Urinary bladder (tissue), 4 donors: ENCODE data around the gene ATP4A. TPM values are rescaled to one million over a fixed set of nuclear protein-coding genes. Genes with fewer than 3 reads are reported as not detected.

Experiments used
- DNase-seq: peaks from one replicate; pipeline ENCODE4 v3.0.0-alpha.2; 2015; ENCODE audit errors: extremely low spot score
- H3K27ac ChIP-seq: one replicate; pipeline ENCODE4 v1.5.1; 2013; ENCODE audit warnings: low read depth, mild to moderate bottlenecking, moderate library complexity
- H3K36me3 ChIP-seq: one replicate; pipeline ENCODE4 v1.6.1; 2013; ENCODE audit warnings: mild to moderate bottlenecking, moderate library complexity; ENCODE audit not compliant: insufficient read depth
- H3K4me1 ChIP-seq: one replicate; pipeline ENCODE4 v1.6.1; 2013; ENCODE audit warnings: mild to moderate bottlenecking, moderate library complexity; ENCODE audit not compliant: insufficient read depth
- H3K4me3 ChIP-seq: one replicate; pipeline ENCODE4 v1.5.1; 2013; ENCODE audit warnings: low read depth, low read length
- WGBS: extraction: QIAGEN DNeasy Blood & Tissue Kit; methylation state at CpG from one replicate; pipeline ENCODE4 v1.1.7; 2013; 5-methylcytosine and 5-hydroxymethylcytosine counted together
- polyA plus RNA-seq: library from polyadenylated mRNA; stranded (reverse); fragments of 200-250 nt; gene quantifications from one replicate; pipeline ENCODE4 v1.2.3, GENCODE V29; 2013
- total RNA-seq: library from RNA; depleted of rRNA; stranded (reverse); fragments of >200 nt; gene quantifications from one replicate; pipeline ENCODE4 v1.2.3, GENCODE V29; 2014
- donor health status: healthy with polysubstance abuse.
- donor health status: healthy.

ATP4A gene
- total and polyA plus RNA-seq, 2 donors, result not detected

GRCh38 chr19:35516310-35516709 is 47.1 kb downstream of the ATP4A start:
- H3K4me3 ChIP-seq, result no peak overlapping the region
- 90% methylated on average over 3 of the region's 3 CpGs for WGBS
- DNase-seq, result no peak

GRCh38 chr19:35514282-35514809 is 49.1 kb downstream of the ATP4A start:
- no peaks in the 10 kb centered on the region for H3K36me3 ChIP-seq
- no peak overlapping the region for H3K4me3 ChIP-seq
- no peak for DNase-seq
- no peak overlapping the region for H3K27ac ChIP-seq
- WGBS, result 15% methylated on average over 20 of the region's 20 CpGs
- no peaks in the 10 kb centered on the region for H3K4me1 ChIP-seq

More at GRCh38 chr19:35516310-35516709, 47.1 kb downstream of the ATP4A start:
- no peaks in the 10 kb centered on the region for H3K36me3 ChIP-seq
- H3K27ac ChIP-seq, result no peak overlapping the region
- H3K4me1 ChIP-seq, result no peaks in the 10 kb centered on the region

DNA sequence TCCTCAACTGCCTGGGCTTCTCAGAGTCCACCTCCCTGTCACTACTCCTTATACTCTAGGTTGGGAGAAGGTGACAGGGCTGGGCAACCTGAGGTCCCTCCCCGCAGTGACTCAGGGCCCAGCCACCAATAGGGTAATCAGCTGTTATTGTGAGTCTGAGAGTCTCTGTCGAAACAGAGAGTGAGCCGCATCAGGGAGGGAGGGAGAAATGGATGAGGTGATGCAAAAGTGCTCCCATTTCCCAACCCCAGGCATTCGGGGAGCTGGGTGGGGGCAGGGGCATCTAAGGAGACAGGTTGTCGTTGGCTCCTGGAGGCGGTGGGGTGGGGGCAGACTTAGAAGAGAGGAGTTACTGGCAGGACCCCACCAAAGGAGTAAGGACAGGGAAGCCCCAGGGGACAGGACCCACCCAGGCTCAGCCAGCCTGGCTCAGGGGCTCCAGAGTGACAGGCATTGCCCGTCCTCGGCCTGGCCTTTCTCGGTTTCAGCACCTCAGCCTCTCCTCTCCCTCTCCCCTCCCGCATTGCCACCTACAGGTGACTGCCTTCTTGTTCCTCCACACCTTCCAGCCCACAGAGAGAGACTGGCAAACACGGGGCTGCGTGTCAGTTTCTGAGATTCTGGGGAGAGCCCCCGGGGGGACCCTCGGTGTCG is 49.7 kb downstream of the ATP4A start, which contains the start of gene DMKN:
Gene DMKN (minus strand): TSS at position 22 of the 654 bp plus-strand sequence. CDS start 174 bp downstream, outside the sequence.
- Histone ChIP-seq H3K4me3 (no peak within 1 kb of the TSS), H3K36me3 (no peaks in the 10 kb centered on the region), H3K4me1 (no peaks in the 10 kb centered on the region), H3K27ac (no peak within 1 kb of the TSS)
- DNase-seq, result no peak
- 18% methylated on average over 15 of the region's 15 CpGs for WGBS

GRCh38 chr19:35512831-35513627 is 50.4 kb downstream of the ATP4A start:
- H3K4me1 ChIP-seq, result no peaks in the 10 kb centered on the region
- H3K36me3 ChIP-seq, result no peaks in the 10 kb centered on the region
- H3K4me3 ChIP-seq, result no peak overlapping the region
- no peak for DNase-seq
- 70% methylated on average over 15 of the region's 15 CpGs for WGBS
- no peak overlapping the region for H3K27ac ChIP-seq

DNA sequence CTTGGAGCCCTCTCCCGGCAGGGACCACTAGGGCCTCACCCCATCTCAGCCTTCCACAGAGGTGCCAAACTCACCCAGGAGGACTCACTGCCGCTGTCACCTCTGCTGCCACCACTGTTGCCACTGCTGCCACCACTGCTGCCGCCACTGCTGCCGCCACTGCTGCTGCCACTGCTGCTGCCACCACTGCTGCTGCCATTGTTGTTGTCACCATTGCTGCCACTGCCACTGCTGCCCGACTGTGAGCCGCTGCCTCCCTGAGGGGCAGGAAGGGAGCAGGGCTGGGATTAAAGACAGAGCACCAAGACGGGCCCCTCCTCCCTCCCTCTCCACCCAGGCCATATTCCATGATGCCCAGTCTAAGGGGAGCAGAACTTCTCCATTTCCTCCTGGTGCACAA is 52.1 kb downstream of the ATP4A start:
- no peak for DNase-seq
- Histone ChIP-seq H3K27ac (no peak overlapping the region), H3K36me3 (no peaks in the 10 kb centered on the region), H3K4me3 (no peak overlapping the region), H3K4me1 (no peaks in the 10 kb centered on the region)
- 72% methylated on average over 7 of the region's 7 CpGs for WGBS

- Histone ChIP-seq H3K27ac (no peak overlapping the region), H3K4me1 (no peaks in the 10 kb centered on the region), H3K36me3 (no peaks in the 10 kb centered on the region), H3K4me3 (peak overlapping the region; percentile 38)
- DNase-seq, result no peak
- WGBS, result 7% methylated on average over 15 of the region's 15 CpGs
Observed at GRCh38 chr19:35510626-35510964, 52.9 kb downstream of the ATP4A start.

GRCh38 chr19:35509861-35510625 is 53.4 kb downstream of the ATP4A start:
- DNase-seq, result peak; percentile 63
- WGBS, result 1% methylated on average over 39 of the region's 39 CpGs

DNA sequence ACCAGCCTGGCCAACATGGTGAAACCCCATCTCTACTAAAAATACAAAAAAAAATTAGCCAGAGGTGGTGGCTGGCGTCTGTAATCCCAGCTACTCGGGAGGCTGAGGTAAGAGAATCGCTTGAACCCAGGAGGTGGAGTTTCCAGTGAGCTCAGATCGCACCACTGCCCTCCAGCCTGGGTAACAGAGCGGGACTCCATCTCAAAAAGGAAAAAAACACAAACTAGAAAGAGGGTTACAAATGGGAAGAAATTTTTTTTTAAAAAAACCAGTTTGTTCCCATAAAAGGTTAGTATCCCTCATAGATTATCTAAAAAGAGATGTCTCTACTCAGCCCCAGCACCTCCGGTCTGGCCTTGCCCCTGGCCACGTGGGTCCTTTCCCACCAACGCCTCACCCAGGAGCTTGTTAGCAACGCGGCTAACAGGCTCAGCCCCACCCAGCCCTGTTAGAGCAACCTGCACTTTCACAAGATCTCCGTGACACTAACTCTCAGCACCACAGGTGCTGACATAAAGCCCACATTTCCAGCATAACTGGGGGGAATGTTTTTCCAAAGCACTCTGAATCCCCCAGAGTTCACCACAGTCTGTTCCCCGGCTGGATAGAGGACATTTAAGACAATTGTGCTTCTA is 54.3 kb downstream of the ATP4A start:
- H3K4me1 ChIP-seq, result no peaks in the 10 kb centered on the region
- no peaks in the 10 kb centered on the region for H3K36me3 ChIP-seq
- WGBS, result 29% methylated on average over 12 of the region's 12 CpGs
- H3K27ac ChIP-seq, result no peak overlapping the region
- no peak overlapping the region for H3K4me3 ChIP-seq
- DNase-seq, result no peak

More at GRCh38 chr19:35509861-35510625, 53.4 kb downstream of the ATP4A start:
- no peaks in the 10 kb centered on the region for H3K36me3 ChIP-seq
- H3K4me1 ChIP-seq, result no peaks in the 10 kb centered on the region
- H3K27ac ChIP-seq, result peak overlapping the region; percentile 63
- peak overlapping the region; percentile 38 for H3K4me3 ChIP-seq

GRCh38 chr19:35508129-35508528 is 55.3 kb downstream of the ATP4A start:
- no peak for DNase-seq
- Histone ChIP-seq H3K4me1 (no peaks in the 10 kb centered on the region), H3K36me3 (no peaks in the 10 kb centered on the region), H3K27ac (no peak overlapping the region), H3K4me3 (no peak overlapping the region)
- 89% methylated on average over 3 of the region's 3 CpGs for WGBS

DNA sequence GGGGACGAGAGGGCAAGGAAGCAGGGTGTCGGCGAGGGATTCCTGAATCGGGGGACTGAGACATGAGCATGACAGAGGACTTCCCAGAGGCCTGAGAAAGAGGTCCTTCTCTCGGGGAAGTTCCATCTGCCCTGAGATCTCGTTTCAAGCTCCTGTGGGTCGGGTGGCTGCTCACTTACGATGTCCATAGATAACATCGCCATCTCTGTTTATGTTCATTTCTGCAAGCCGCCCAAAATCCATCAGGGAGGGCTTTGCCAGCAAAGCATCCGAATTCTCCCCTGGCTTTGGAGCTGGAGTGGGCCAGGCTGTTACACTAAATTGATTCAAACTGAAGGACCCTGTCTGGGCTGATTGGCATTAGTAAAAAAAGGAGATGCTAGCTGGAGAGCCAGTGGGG is 55.9 kb downstream of the ATP4A start:
- H3K4me1 ChIP-seq, result no peaks in the 10 kb centered on the region
- H3K36me3 ChIP-seq, result no peaks in the 10 kb centered on the region
- H3K4me3 ChIP-seq, result no peak overlapping the region
- no peak overlapping the region for H3K27ac ChIP-seq
- 57% methylated on average over 11 of the region's 11 CpGs for WGBS
- DNase-seq, result no peak

DNA sequence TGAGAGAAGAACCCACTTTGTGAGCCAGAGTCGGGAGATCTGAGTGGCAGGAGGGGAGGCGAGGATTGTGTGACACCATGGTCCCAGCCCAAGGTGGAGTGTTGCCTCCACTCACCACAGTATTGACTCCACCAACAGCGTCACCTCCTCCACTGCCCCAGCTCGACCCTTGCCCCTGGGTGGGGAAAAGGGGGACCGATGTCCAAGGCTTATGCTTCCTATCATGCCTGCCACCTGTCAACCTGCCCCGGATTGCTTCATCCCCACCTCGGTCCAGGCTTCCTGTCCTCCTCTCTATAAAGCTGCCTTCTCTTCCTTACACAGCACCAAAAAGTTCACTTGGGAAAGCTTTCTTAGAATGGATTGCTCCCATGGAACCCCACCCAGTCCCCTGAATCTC is 57.4 kb downstream of the ATP4A start:
- WGBS, result 85% methylated on average over 7 of the region's 7 CpGs
- Histone ChIP-seq H3K36me3 (no peaks in the 10 kb centered on the region), H3K4me1 (no peaks in the 10 kb centered on the region), H3K27ac (no peak overlapping the region), H3K4me3 (no peak overlapping the region)
- DNase-seq, result no peak

DNA sequence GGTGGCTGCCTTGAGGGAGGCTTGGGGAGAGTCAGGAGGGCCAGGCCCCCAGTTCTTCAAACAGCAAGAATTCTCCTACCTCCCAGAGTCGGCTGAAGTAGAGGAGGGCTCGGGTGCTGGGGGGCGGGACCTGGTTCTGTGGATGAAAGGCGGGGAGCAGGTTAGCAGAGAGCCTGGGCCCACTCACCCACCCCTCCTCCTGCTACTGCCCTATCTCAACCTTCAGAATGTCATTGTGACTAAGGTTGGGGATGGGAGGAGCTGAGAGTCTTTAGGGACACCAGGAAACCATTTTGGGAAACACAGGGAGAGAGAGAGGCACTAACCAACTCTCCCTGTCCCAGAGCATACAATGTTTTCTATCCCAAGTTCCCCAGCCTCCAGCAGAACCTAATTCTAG is 60.7 kb downstream of the ATP4A start:
- Histone ChIP-seq H3K4me1 (no peaks in the 10 kb centered on the region), H3K27ac (no peak overlapping the region), H3K4me3 (no peak overlapping the region), H3K36me3 (no peaks in the 10 kb centered on the region)
- DNase-seq, result no peak
- 89% methylated on average over 4 of the region's 4 CpGs for WGBS

DNA sequence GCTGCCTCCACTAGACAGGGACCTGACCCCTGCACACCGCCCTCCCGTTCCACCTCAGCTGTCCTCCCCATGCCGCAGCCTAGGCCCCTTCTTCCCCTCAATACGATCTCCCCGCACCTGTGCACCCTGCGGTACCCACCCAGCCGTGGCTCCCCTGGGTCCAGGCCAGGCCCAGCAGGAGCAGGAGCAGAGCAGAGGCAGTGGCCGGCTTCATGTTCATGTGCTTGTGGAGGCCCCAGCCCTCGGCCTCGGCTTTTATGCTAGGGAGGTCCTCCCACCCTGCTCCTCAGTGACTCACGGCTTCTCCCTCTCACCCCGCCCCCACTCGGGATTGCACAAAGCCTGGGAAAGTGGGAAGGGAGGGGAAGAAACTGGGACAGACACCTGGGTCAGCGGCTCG is 61.8 kb downstream of the ATP4A start:
- no peak overlapping the region for H3K4me3 ChIP-seq
- WGBS, result 73% methylated on average over 15 of the region's 15 CpGs

More for the DNA sequence above, 61.8 kb downstream of the ATP4A start:
- H3K36me3 ChIP-seq, result no peaks in the 10 kb centered on the region
- no peak for DNase-seq
- no peaks in the 10 kb centered on the region for H3K4me1 ChIP-seq
- H3K27ac ChIP-seq, result no peak overlapping the region
